HCT116 (cell line): Measurements from ENCODE around the gene CPNE7. TPM values are rescaled to one million over a fixed set of nuclear protein-coding genes. Genes with fewer than 3 reads are reported as not detected.

Experiments
- ATAC-seq: fragments of 200-7000 bp; cut with Tn5 transposase; 2 replicates; pipeline ENCODE4 v1.9.1; 2020; ENCODE audit warnings: mild to moderate bottlenecking, moderate library complexity
- BruUV-seq: library from RNA; stranded (reverse); fragments of 400-500 nt; replicated peaks from 2 replicates; lab custom pipeline; 2021; lab: Mats Ljungman, UMichigan
- CTCF ChIA-PET: fragments of 300-600 bp; sonication (Branson Sonifier 250); formaldehyde crosslinking; loops from one replicate; lab custom pipeline; 2021; ENCODE audit warnings: antibody characterized with exemption; lab: Charles Lee
- POLR2A ChIA-PET: fragments of 300-600, 350-600 bp; sonication (Branson Sonifier 250); formaldehyde crosslinking; loops from one replicate; lab custom pipeline; 2021; ENCODE audit warnings: antibody characterized with exemption; lab: Charles Lee
- RAD21 ChIA-PET, 2 experiments: fragments of 300-600 bp; sonication (Branson Sonifier 250); formaldehyde crosslinking; loops; one replicate each; lab custom pipeline; 2023; ENCODE audit warnings: low total read pairs in 2 of 2; ENCODE audit not compliant: uncharacterized antibody in 2 of 2, unreplicated experiment in 2 of 2, low non-redundant PET in 1 of 2; lab: Charles Lee
- DNase-seq: peaks from one replicate; pipeline ENCODE4 v3.0.0-alpha.2; 2010; ENCODE audit warnings: low read depth, low spot score
- H2AFZ ChIP-seq: fragments of 200-600 bp; shearing (Covaris generic), sonication (generic); 2 replicates; pipeline ENCODE4 v1.6.1; 2017; ENCODE audit warnings: low read depth, mixed run types, mixed read lengths, antibody characterized with exemption, low read length; ENCODE audit not compliant: poor library complexity, severe bottlenecking
- H3K27ac ChIP-seq: 2 replicates; pipeline ENCODE4 v1.5.1; 2012; ENCODE audit warnings: low read depth, low read length
- H3K27me3 ChIP-seq: fragments of 200-600 bp; sonication (generic); 2 replicates; pipeline ENCODE4 v1.6.1; 2016; ENCODE audit warnings: mixed run types, low read length, mixed read lengths; ENCODE audit not compliant: insufficient read depth
- H3K36me3 ChIP-seq, 2 experiments: fragments of 200-500 bp in 1 of 2; fragments of 200-600 bp in 1 of 2; sonication (Bioruptor generic) in 1 of 2; sonication (generic) in 1 of 2; 2 replicates each; pipeline versions ENCODE4 v1.5.1 to v1.6.1; 2014 to 2016; ENCODE audit warnings: low read length in 2 of 2, inconsistent platforms in 1 of 2, mixed read lengths in 1 of 2, mixed run types in 1 of 2; ENCODE audit not compliant: insufficient read depth in 2 of 2, control insufficient read depth in 1 of 2
- H3K4me1 ChIP-seq, 2 experiments: fragments of 200-600 bp in 1 of 2; sonication (generic) in 1 of 2; 2 replicates each; pipeline versions ENCODE4 v1.5.1 to v1.6.1; 2012 to 2017; ENCODE audit warnings: low read length in 2 of 2, inconsistent platforms in 1 of 2, mild to moderate bottlenecking in 1 of 2, mixed read lengths in 1 of 2, mixed run types in 1 of 2, moderate library complexity in 1 of 2; ENCODE audit not compliant: insufficient read depth in 2 of 2, control insufficient read depth in 1 of 2
- H3K4me2 ChIP-seq: fragments of 200-600 bp; sonication (generic); 2 replicates; pipeline ENCODE4 v1.6.1; 2017; ENCODE audit warnings: mixed run types, low read length, mixed read lengths
- H3K4me3 ChIP-seq, 2 experiments: fragments of 200-600 bp in 1 of 2; sonication (generic) in 1 of 2; replicated peaks in 1 of 2; 2 replicates each; pipeline ENCODE4 v1.5.1; 2011 to 2016; ENCODE audit warnings: low read length in 2 of 2, control low read depth in 1 of 2, low read depth in 1 of 2, mild to moderate bottlenecking in 1 of 2, mixed read lengths in 1 of 2, mixed run types in 1 of 2
- H3K79me2 ChIP-seq: fragments of 200-600 bp; sonication (generic); 2 replicates; pipeline ENCODE4 v1.6.1; 2017; ENCODE audit warnings: mild to moderate bottlenecking, mixed run types, low read length, moderate library complexity, mixed read lengths; ENCODE audit not compliant: insufficient read depth
- H3K9ac ChIP-seq: fragments of 200-600 bp; sonication (generic); 2 replicates; pipeline ENCODE4 v1.6.1; 2016; ENCODE audit warnings: low read length, mixed read lengths
- H3K9me2 ChIP-seq: fragments of 200-600 bp; sonication (generic), shearing (Covaris generic); 2 replicates; pipeline ENCODE4 v1.6.1; 2017; ENCODE audit warnings: mixed run types, mild to moderate bottlenecking, moderate library complexity; ENCODE audit not compliant: insufficient read depth
- H3K9me3 ChIP-seq, 2 experiments: fragments of 200-500 bp in 1 of 2; fragments of 200-600 bp in 1 of 2; sonication (Bioruptor generic) in 1 of 2; sonication (generic) in 1 of 2; 2 replicates each; pipeline ENCODE4 v1.6.1; 2014 to 2017; ENCODE audit warnings: low read length in 2 of 2, mixed read lengths in 2 of 2, inconsistent platforms in 1 of 2, low read depth in 1 of 2, mild to moderate bottlenecking in 1 of 2, mixed run types in 1 of 2, moderate library complexity in 1 of 2; ENCODE audit not compliant: control insufficient read depth in 1 of 2, insufficient read depth in 1 of 2
- H4K20me1 ChIP-seq: fragments of 200-600 bp; sonication (generic), shearing (Covaris generic); 2 replicates; pipeline ENCODE4 v1.6.1; 2017; ENCODE audit warnings: mixed run types, mild to moderate bottlenecking, moderate library complexity; ENCODE audit not compliant: insufficient read depth
- ATF3 ChIP-seq: IDR thresholded peaks from 2 replicates; pipeline ENCODE4 v1.6.1; 2012
- CBX3 ChIP-seq: IDR thresholded peaks from 2 replicates; pipeline ENCODE4 v1.6.1; 2012; ENCODE audit warnings: low read depth
- EGR1 ChIP-seq: IDR thresholded peaks from 2 replicates; pipeline ENCODE4 v1.6.1; 2012; ENCODE audit warnings: low read depth
- ELF1 ChIP-seq: IDR thresholded peaks from 2 replicates; pipeline ENCODE4 v1.6.1; 2012; ENCODE audit warnings: low read depth, borderline replicate concordance
- EZH2 ChIP-seq: fragments of 200-600 bp; sonication (generic); IDR thresholded peaks from 2 replicates; pipeline ENCODE4 v1.6.1; 2017; ENCODE audit warnings: antibody characterized with exemption, mixed run types
- EZH2phosphoT487 ChIP-seq: fragments of 200-600 bp; IDR thresholded peaks from 2 replicates; pipeline ENCODE4 v1.6.1; 2018; ENCODE audit warnings: antibody characterized with exemption, borderline replicate concordance
- FOSL1 ChIP-seq: IDR thresholded peaks from 2 replicates; pipeline ENCODE4 v1.6.1; 2012; ENCODE audit warnings: low read depth
- MAX ChIP-seq: IDR thresholded peaks from 2 replicates; pipeline ENCODE4 v1.6.1; 2012
- RAD21 ChIP-seq: IDR thresholded peaks from 2 replicates; pipeline ENCODE4 v1.6.1; 2012; ENCODE audit warnings: low read depth, mild to moderate bottlenecking
- SIN3A ChIP-seq: IDR thresholded peaks from 2 replicates; pipeline ENCODE4 v1.6.1; 2012; ENCODE audit warnings: low read depth
- SP1 ChIP-seq: IDR thresholded peaks from 2 replicates; pipeline ENCODE4 v1.6.1; 2012; ENCODE audit warnings: low read depth
- SRF ChIP-seq: IDR thresholded peaks from 2 replicates; pipeline ENCODE4 v1.6.1; 2012; ENCODE audit warnings: low read depth
- TCF7L2 ChIP-seq: IDR thresholded peaks from 2 replicates; pipeline ENCODE4 v1.7.0; 2011; ENCODE audit warnings: borderline replicate concordance, inconsistent platforms; ENCODE audit not compliant: insufficient read depth, insufficient read length; ENCODE audit errors: extremely low read depth
- ZNF274 ChIP-seq: fragments of 200-500 bp; sonication (Bioruptor generic); IDR thresholded peaks from 2 replicates; pipeline ENCODE4 v1.6.1; 2014; ENCODE audit warnings: mild to moderate bottlenecking, low read depth, low read length, inconsistent platforms
- intact Hi-C: fragments of 100-400 bp; cut with micrococcal nuclease; formaldehyde crosslinking; loops from 2 replicates; pipeline ENCODE4 v1.10.0; 2022
- total RNA-seq: library from RNA; stranded (reverse); gene quantifications from one replicate; pipeline ENCODE4 v1.2.1, GENCODE V29; 2021; ENCODE audit not compliant: unreplicated experiment
- TF ChIP-seq, protein P1 (sequence below): IDR thresholded peaks from 2 replicates; pipeline ENCODE4 v1.6.1; 2011; ENCODE audit warnings: mild to moderate bottlenecking, low read length, moderate library complexity; ENCODE audit not compliant: insufficient replicate concordance; ENCODE audit errors: extremely low read depth
- TF ChIP-seq, protein P2 (sequence below): IDR thresholded peaks from 2 replicates; pipeline ENCODE4 v1.6.1; 2012; ENCODE audit warnings: low read depth
- TF ChIP-seq, protein P3 (sequence below), 3 experiments: fragments of 200-600 bp in 1 of 3; sonication (generic) in 1 of 3; IDR thresholded peaks in 2 of 3; conservative IDR thresholded peaks in 1 of 3; 2 replicates each; pipeline ENCODE4 v1.5.1; 2012 to 2017; ENCODE audit warnings: low read depth in 2 of 3, low read length in 2 of 3, antibody characterized with exemption in 1 of 3, borderline replicate concordance in 1 of 3, control low read depth in 1 of 3, mild to moderate bottlenecking in 1 of 3, mixed read lengths in 1 of 3, mixed run types in 1 of 3, moderate library complexity in 1 of 3; ENCODE audit not compliant: insufficient read depth in 1 of 3

CPNE7 gene
- total RNA-seq, 1 experiment from 2014 or later: 201 TPM

DNA sequence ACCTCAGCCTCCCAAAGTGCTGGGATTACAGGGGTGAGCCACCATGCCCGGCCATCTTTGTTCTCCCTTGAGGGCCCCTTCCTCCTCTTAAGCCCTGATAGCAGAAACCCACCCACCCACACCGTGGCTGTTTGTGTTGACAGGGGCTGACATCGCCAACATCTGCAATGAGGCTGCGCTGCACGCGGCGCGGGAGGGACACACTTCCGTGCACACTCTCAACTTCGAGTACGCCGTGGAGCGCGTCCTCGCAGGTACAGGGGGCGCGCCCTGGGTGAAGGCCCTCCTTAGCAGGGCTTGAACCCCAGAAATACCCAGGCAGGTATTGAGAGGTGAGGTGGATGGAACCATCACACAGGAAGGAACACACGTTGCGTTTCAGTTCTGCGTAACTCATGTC is 27.7 kb upstream of the CPNE7 start:
- intact Hi-C loops: no loop called here
- peaks cover 32 to 49% of the 10 kb centered on the region in 2 experiments; a peak in 3 of 4 replicates for H3K36me3 ChIP-seq
- no peak overlapping the region for H3K4me3 ChIP-seq
- ChIA-PET CTCF (no interaction called here), RAD21 (no interaction called here), POLR2A (no interaction called here)
- no peak overlapping the region for H3K9ac ChIP-seq
- no peaks in the 10 kb centered on the region for H3K9me2 ChIP-seq
- H3K27ac ChIP-seq: no peak overlapping the region
- H3K79me2 ChIP-seq: no peaks in the 10 kb centered on the region
- no TSS peak for BruUV-seq
- H3K4me1 ChIP-seq: no peaks in the 10 kb centered on the region
- no peaks in the 10 kb centered on the region for H3K27me3 ChIP-seq
- no peaks in the 10 kb centered on the region for H4K20me1 ChIP-seq
- DNase-seq (no peak), ATAC-seq (no peak)
- TF ChIP-seq SP1 (no peak), ELF1 (no peak), ATF3 (no peak), EGR1 (no peak), ZNF274 (no peak), EZH2phosphoT487 (no peak), MAX (no peak), SIN3A (no peak), RAD21 (no peak), SRF (no peak), TCF7L2 (no peak), CBX3 (no peak), FOSL1 (no peak), EZH2 (no peak)
- TF ChIP-seq, protein P1, sequence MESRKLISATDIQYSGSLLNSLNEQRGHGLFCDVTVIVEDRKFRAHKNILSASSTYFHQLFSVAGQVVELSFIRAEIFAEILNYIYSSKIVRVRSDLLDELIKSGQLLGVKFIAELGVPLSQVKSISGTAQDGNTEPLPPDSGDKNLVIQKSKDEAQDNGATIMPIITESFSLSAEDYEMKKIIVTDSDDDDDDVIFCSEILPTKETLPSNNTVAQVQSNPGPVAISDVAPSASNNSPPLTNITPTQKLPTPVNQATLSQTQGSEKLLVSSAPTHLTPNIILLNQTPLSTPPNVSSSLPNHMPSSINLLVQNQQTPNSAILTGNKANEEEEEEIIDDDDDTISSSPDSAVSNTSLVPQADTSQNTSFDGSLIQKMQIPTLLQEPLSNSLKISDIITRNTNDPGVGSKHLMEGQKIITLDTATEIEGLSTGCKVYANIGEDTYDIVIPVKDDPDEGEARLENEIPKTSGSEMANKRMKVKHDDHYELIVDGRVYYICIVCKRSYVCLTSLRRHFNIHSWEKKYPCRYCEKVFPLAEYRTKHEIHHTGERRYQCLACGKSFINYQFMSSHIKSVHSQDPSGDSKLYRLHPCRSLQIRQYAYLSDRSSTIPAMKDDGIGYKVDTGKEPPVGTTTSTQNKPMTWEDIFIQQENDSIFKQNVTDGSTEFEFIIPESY: no peak
- TF ChIP-seq, protein P2, sequence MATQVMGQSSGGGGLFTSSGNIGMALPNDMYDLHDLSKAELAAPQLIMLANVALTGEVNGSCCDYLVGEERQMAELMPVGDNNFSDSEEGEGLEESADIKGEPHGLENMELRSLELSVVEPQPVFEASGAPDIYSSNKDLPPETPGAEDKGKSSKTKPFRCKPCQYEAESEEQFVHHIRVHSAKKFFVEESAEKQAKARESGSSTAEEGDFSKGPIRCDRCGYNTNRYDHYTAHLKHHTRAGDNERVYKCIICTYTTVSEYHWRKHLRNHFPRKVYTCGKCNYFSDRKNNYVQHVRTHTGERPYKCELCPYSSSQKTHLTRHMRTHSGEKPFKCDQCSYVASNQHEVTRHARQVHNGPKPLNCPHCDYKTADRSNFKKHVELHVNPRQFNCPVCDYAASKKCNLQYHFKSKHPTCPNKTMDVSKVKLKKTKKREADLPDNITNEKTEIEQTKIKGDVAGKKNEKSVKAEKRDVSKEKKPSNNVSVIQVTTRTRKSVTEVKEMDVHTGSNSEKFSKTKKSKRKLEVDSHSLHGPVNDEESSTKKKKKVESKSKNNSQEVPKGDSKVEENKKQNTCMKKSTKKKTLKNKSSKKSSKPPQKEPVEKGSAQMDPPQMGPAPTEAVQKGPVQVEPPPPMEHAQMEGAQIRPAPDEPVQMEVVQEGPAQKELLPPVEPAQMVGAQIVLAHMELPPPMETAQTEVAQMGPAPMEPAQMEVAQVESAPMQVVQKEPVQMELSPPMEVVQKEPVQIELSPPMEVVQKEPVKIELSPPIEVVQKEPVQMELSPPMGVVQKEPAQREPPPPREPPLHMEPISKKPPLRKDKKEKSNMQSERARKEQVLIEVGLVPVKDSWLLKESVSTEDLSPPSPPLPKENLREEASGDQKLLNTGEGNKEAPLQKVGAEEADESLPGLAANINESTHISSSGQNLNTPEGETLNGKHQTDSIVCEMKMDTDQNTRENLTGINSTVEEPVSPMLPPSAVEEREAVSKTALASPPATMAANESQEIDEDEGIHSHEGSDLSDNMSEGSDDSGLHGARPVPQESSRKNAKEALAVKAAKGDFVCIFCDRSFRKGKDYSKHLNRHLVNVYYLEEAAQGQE: no peak
- TF ChIP-seq, protein P3, sequence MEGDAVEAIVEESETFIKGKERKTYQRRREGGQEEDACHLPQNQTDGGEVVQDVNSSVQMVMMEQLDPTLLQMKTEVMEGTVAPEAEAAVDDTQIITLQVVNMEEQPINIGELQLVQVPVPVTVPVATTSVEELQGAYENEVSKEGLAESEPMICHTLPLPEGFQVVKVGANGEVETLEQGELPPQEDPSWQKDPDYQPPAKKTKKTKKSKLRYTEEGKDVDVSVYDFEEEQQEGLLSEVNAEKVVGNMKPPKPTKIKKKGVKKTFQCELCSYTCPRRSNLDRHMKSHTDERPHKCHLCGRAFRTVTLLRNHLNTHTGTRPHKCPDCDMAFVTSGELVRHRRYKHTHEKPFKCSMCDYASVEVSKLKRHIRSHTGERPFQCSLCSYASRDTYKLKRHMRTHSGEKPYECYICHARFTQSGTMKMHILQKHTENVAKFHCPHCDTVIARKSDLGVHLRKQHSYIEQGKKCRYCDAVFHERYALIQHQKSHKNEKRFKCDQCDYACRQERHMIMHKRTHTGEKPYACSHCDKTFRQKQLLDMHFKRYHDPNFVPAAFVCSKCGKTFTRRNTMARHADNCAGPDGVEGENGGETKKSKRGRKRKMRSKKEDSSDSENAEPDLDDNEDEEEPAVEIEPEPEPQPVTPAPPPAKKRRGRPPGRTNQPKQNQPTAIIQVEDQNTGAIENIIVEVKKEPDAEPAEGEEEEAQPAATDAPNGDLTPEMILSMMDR (IDR thresholded peaks at IDR 0.05 in 2 of 3, conservative IDR thresholded peaks at IDR 0.05 in 1 of 3; ENCODE audit: borderline replicate concordance in 1 of 3, insufficient read depth in 1 of 3, low read depth in 2 of 3, low read length in 2 of 3): no peak
- no peak overlapping the region for H2AFZ ChIP-seq
- H3K4me2 ChIP-seq: no peak overlapping the region
- no peaks in the 10 kb centered on the region for H3K9me3 ChIP-seq
